ENCODE data around the gene SIPA1. TPM values are rescaled to one million over a fixed set of nuclear protein-coding genes. Genes with fewer than 3 reads are reported as not detected.

Gene SIPA1
- total RNA-seq, 1 experiment from 2014 or later = 105 TPM

DNA sequence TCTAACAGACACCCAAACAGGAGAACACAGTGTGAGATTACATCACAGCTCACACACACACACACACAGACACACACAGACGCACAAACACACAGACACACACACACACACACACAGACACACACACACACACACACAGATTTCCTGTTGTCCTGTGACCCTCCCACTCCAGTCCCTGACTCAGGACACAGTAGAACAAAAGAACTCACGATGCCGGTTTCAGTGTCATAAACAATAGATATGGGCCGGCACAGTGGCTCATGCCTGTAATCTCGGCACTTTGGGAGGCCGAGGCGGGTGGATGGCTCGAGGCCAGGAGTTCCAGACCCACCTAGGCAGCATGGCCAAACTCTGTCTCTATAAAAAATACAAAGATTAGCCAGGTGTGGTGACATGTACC is 60.3 kb downstream of the SIPA1 start:
- ATAC-seq = no peak
- H3K36me3 ChIP-seq (ENCODE audit: control insufficient read depth in 1 of 2, insufficient read depth in 2 of 2, low read length in 2 of 2) = no peaks in the 10 kb centered on the region
- POLR2A ChIA-PET = no interaction called here
- DNase-seq (ENCODE audit: low read depth, low spot score) = no peak
- no peaks in the 10 kb centered on the region for H3K9me3 ChIP-seq (ENCODE audit: control insufficient read depth in 1 of 2, insufficient read depth in 1 of 2, low read depth in 1 of 2, low read length in 2 of 2)
- RAD21 ChIA-PET (ENCODE audit: low non-redundant PET in 1 of 2, low total read pairs in 2 of 2, uncharacterized antibody in 2 of 2, unreplicated experiment in 2 of 2) = no interaction called here
- no peaks in the 10 kb centered on the region for H3K9me2 ChIP-seq (ENCODE audit: insufficient read depth)
- H3K4me2 ChIP-seq (ENCODE audit: low read length) = no peak overlapping the region
- BruUV-seq (replicated peaks) = no TSS peak
- CTCF ChIA-PET = no interaction called here
- H3K4me3 ChIP-seq (replicated peaks in 1 of 2; ENCODE audit: low read depth in 1 of 2, low read length in 2 of 2) = no peak overlapping the region
- peaks cover 11% of the 10 kb centered on the region in 2 experiments; a peak in 3 of 4 replicates for H3K4me1 ChIP-seq (ENCODE audit: control insufficient read depth in 1 of 2, insufficient read depth in 2 of 2, low read length in 2 of 2)
- H3K9ac ChIP-seq (ENCODE audit: low read length) = no peak overlapping the region
- no peak overlapping the region for H2AFZ ChIP-seq (ENCODE audit: low read depth, low read length, poor library complexity, severe bottlenecking)
- intact Hi-C loops (cut with micrococcal nuclease) = no loop called here
- H3K27ac ChIP-seq (ENCODE audit: low read depth, low read length) = no peak overlapping the region
- H3K27me3 ChIP-seq (ENCODE audit: insufficient read depth, low read length) = no peaks in the 10 kb centered on the region
- TF ChIP-seq POLR2A (IDR thresholded peaks at IDR 0.05; ENCODE audit: borderline replicate concordance, extremely low read depth, insufficient read depth, insufficient read length) = no peak
- TF ChIP-seq EGR1 (IDR thresholded peaks at IDR 0.05; ENCODE audit: low read depth) = no peak
- no peak for TF ChIP-seq CEBPB (IDR thresholded peaks at IDR 0.05; ENCODE audit: low read depth)
- TF ChIP-seq, protein P1, sequence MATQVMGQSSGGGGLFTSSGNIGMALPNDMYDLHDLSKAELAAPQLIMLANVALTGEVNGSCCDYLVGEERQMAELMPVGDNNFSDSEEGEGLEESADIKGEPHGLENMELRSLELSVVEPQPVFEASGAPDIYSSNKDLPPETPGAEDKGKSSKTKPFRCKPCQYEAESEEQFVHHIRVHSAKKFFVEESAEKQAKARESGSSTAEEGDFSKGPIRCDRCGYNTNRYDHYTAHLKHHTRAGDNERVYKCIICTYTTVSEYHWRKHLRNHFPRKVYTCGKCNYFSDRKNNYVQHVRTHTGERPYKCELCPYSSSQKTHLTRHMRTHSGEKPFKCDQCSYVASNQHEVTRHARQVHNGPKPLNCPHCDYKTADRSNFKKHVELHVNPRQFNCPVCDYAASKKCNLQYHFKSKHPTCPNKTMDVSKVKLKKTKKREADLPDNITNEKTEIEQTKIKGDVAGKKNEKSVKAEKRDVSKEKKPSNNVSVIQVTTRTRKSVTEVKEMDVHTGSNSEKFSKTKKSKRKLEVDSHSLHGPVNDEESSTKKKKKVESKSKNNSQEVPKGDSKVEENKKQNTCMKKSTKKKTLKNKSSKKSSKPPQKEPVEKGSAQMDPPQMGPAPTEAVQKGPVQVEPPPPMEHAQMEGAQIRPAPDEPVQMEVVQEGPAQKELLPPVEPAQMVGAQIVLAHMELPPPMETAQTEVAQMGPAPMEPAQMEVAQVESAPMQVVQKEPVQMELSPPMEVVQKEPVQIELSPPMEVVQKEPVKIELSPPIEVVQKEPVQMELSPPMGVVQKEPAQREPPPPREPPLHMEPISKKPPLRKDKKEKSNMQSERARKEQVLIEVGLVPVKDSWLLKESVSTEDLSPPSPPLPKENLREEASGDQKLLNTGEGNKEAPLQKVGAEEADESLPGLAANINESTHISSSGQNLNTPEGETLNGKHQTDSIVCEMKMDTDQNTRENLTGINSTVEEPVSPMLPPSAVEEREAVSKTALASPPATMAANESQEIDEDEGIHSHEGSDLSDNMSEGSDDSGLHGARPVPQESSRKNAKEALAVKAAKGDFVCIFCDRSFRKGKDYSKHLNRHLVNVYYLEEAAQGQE (IDR thresholded peaks at IDR 0.05; ENCODE audit: low read depth) = no peak
- no peak for TF ChIP-seq TCF7L2 (IDR thresholded peaks at IDR 0.05; ENCODE audit: borderline replicate concordance, extremely low read depth, insufficient read depth, insufficient read length)
- no peak for TF ChIP-seq YY1 (IDR thresholded peaks at IDR 0.05; ENCODE audit: extremely low read depth, insufficient replicate concordance, low read depth, low read length)
- TF ChIP-seq, protein P2, sequence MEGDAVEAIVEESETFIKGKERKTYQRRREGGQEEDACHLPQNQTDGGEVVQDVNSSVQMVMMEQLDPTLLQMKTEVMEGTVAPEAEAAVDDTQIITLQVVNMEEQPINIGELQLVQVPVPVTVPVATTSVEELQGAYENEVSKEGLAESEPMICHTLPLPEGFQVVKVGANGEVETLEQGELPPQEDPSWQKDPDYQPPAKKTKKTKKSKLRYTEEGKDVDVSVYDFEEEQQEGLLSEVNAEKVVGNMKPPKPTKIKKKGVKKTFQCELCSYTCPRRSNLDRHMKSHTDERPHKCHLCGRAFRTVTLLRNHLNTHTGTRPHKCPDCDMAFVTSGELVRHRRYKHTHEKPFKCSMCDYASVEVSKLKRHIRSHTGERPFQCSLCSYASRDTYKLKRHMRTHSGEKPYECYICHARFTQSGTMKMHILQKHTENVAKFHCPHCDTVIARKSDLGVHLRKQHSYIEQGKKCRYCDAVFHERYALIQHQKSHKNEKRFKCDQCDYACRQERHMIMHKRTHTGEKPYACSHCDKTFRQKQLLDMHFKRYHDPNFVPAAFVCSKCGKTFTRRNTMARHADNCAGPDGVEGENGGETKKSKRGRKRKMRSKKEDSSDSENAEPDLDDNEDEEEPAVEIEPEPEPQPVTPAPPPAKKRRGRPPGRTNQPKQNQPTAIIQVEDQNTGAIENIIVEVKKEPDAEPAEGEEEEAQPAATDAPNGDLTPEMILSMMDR (IDR thresholded peaks at IDR 0.05 in 2 of 3, conservative IDR thresholded peaks at IDR 0.05 in 1 of 3; ENCODE audit: borderline replicate concordance in 1 of 3, insufficient read depth in 1 of 3, low read depth in 2 of 3, low read length in 2 of 3) = no peak
- TF ChIP-seq, protein P3, sequence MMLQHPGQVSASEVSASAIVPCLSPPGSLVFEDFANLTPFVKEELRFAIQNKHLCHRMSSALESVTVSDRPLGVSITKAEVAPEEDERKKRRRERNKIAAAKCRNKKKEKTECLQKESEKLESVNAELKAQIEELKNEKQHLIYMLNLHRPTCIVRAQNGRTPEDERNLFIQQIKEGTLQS (IDR thresholded peaks at IDR 0.05) = no peak
- no peak for TF ChIP-seq EZH2 (IDR thresholded peaks at IDR 0.05)
- TF ChIP-seq CBX3 (IDR thresholded peaks at IDR 0.05; ENCODE audit: low read depth) = no peak
- no peaks in the 10 kb centered on the region for H3K79me2 ChIP-seq (ENCODE audit: insufficient read depth, low read length)
- H4K20me1 ChIP-seq (ENCODE audit: insufficient read depth) = no peaks in the 10 kb centered on the region

Measured in HCT116 (cell line).